Measurements from ENCODE around the gene AQP9.
"Not testable (repeated sequence)": the region's sequence is repeated elsewhere in the genome, so short reads cannot be mapped to it uniquely, and the experiment has no call there.

Gene AQP9

GRCh38 chr15:58201516-58201915 lies 63.3 kb downstream of the AQP9 start:
- no peak overlapping the region for H3K4me3 ChIP-seq (replicated peaks in 1 of 2; ENCODE audit: low read depth in 2 of 2, low read length in 2 of 2)
- no peak for TF ChIP-seq CTCF (IDR thresholded peaks at IDR 0.05; ENCODE audit: low read depth, low read length)
- peak; percentile 73 to 79 for DNase-seq (ENCODE audit: low read depth in 2 of 2)

- no peak overlapping the region for H3K4me3 ChIP-seq (replicated peaks in 1 of 2; ENCODE audit: low read depth in 2 of 2, low read length in 2 of 2)
- peak; percentile 93 to 98 for DNase-seq (ENCODE audit: low read depth in 2 of 2)
- TF ChIP-seq CTCF (IDR thresholded peaks at IDR 0.05; ENCODE audit: low read depth, low read length): no peak
These were observed 65.4 kb downstream of the AQP9 start for GRCh38 chr15:58203537-58203936.

- no peak for TF ChIP-seq CTCF (IDR thresholded peaks at IDR 0.05; ENCODE audit: low read depth, low read length)
- no peak for DNase-seq (ENCODE audit: low read depth in 2 of 2)
- H3K4me3 ChIP-seq (replicated peaks in 1 of 2; ENCODE audit: low read depth in 2 of 2, low read length in 2 of 2): no peak overlapping the region
These were observed 68.0 kb downstream of the AQP9 start for GRCh38 chr15:58206151-58206550.

- DNase-seq (ENCODE audit: low read depth in 2 of 2); H3K4me3 ChIP-seq (replicated peaks in 1 of 2; ENCODE audit: low read depth in 2 of 2, low read length in 2 of 2): not testable (repeated sequence)
These were observed 70.0 kb downstream of the AQP9 start for GRCh38 chr15:58208217-58208616.

- H3K4me3 ChIP-seq (replicated peaks in 1 of 2; ENCODE audit: low read depth in 2 of 2, low read length in 2 of 2): not testable (repeated sequence)
- DNase-seq (ENCODE audit: low read depth in 2 of 2): peak; percentile 88 to 91
These were observed 70.9 kb downstream of the AQP9 start for GRCh38 chr15:58209007-58209481.

GRCh38 chr15:58210031-58210430 lies 71.8 kb downstream of the AQP9 start:
- H3K4me3 ChIP-seq (replicated peaks in 1 of 2; ENCODE audit: low read depth in 2 of 2, low read length in 2 of 2); DNase-seq (ENCODE audit: low read depth in 2 of 2): not testable (repeated sequence)

- peak; percentile 66 for TF ChIP-seq CTCF (IDR thresholded peaks at IDR 0.05; ENCODE audit: low read depth, low read length)
- peak; percentile 66 to 72 for DNase-seq (ENCODE audit: low read depth in 2 of 2)
- H3K4me3 ChIP-seq (replicated peaks in 1 of 2; ENCODE audit: low read depth in 2 of 2, low read length in 2 of 2): no peak overlapping the region
These were observed 74.8 kb downstream of the AQP9 start for GRCh38 chr15:58212909-58213526.

- no peak for TF ChIP-seq CTCF (IDR thresholded peaks at IDR 0.05; ENCODE audit: low read depth, low read length)
- DNase-seq (ENCODE audit: low read depth in 2 of 2): peak; percentile 69 to 79
- no peak overlapping the region for H3K4me3 ChIP-seq (replicated peaks in 1 of 2; ENCODE audit: low read depth in 2 of 2, low read length in 2 of 2)
These were observed 75.6 kb downstream of the AQP9 start for GRCh38 chr15:58213587-58214338.
